ENCODE measurements around the gene UACA. TPM values are rescaled to one million over a fixed set of nuclear protein-coding genes. Genes with fewer than 3 reads are reported as not detected.

Gene UACA
- total and polyA plus RNA-seq, 2 donors (not counting 3 experiments of a cell fraction or from before 2014, with no cell fraction given) = 167 to 292 TPM

DNA sequence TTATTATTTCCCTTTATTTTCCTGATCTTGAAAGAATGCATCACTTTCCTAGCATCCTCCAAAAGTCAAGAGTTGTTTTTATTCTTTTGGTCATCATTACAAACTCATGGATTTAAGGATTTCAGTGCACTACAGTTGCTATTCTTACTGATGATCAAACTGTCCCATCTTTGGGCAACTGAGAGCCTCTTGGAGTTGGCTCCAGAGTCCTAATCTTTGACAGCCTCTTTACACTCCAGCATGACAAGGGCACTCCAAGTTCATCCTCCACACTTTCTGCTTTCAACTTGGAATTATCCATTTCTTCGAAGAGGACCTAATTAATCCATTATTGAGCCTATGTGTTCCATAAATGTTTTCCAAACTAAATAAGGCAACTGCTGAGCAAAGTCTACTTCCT lies 5.7 kb downstream of the UACA start:
- H3K79me2 ChIP-seq (ENCODE audit: control insufficient read depth, insufficient read depth, low read length) = peaks cover 95% of the 10 kb centered on the region
- peaks cover 30% of the 10 kb centered on the region for H3K4me1 ChIP-seq (ENCODE audit: control insufficient read depth, extremely low read depth, insufficient read depth, low read length)
- H3K9ac ChIP-seq (replicated peaks; ENCODE audit: extremely low read depth, insufficient read depth, low read length) = no peak overlapping the region
- no peaks in the 10 kb centered on the region for H3K9me1 ChIP-seq (replicated peaks; ENCODE audit: control insufficient read depth, extremely low read depth, insufficient read depth, low read length)
- BruUV-seq (replicated peaks) = no TSS peak
- ChIA-PET POLR2A (no interaction called here), CTCF (interaction anchor here (0.9 to 4.3 kb wide), 5 partner anchors 13 to 77 kb away, joined by 3 to 38 read pairs (median 3); no protein-coding TSS in a partner anchor)
- dilution Hi-C loops (cut with MboI; ENCODE audit: extremely low pct_ligation_motif_present, low sequenced_read_pairs) = no loop called here
- no peak overlapping the region for H3K4me3 ChIP-seq (replicated peaks in 1 of 3; ENCODE audit: insufficient read depth in 1 of 3, low read depth in 1 of 3, low read length in 3 of 3)
- TF ChIP-seq JUN (IDR thresholded peaks at IDR 0.05; ENCODE audit: borderline replicate concordance, insufficient read depth, insufficient read length, low read depth) (no peak), POLR2A (IDR thresholded peaks at IDR 0.05; ENCODE audit: low read depth, low read length) (no peak), POLR2AphosphoS5 (IDR thresholded peaks at IDR 0.05; ENCODE audit: insufficient read depth, low read depth, low read length) (no peak), GATA2 (IDR thresholded peaks at IDR 0.05; ENCODE audit: insufficient read depth, insufficient read length, low read depth, low read length) (no peak), MYC (IDR thresholded peaks at IDR 0.05; ENCODE audit: low read depth, low read length) (no peak), FOS (IDR thresholded peaks at IDR 0.05; ENCODE audit: borderline replicate concordance, insufficient read depth, low read length) (no peak)
- TF ChIP-seq, protein P1, sequence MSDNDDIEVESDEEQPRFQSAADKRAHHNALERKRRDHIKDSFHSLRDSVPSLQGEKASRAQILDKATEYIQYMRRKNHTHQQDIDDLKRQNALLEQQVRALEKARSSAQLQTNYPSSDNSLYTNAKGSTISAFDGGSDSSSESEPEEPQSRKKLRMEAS (IDR thresholded peaks at IDR 0.05; ENCODE audit: insufficient read depth, insufficient read length) = no peak
- TF ChIP-seq, protein P2, sequence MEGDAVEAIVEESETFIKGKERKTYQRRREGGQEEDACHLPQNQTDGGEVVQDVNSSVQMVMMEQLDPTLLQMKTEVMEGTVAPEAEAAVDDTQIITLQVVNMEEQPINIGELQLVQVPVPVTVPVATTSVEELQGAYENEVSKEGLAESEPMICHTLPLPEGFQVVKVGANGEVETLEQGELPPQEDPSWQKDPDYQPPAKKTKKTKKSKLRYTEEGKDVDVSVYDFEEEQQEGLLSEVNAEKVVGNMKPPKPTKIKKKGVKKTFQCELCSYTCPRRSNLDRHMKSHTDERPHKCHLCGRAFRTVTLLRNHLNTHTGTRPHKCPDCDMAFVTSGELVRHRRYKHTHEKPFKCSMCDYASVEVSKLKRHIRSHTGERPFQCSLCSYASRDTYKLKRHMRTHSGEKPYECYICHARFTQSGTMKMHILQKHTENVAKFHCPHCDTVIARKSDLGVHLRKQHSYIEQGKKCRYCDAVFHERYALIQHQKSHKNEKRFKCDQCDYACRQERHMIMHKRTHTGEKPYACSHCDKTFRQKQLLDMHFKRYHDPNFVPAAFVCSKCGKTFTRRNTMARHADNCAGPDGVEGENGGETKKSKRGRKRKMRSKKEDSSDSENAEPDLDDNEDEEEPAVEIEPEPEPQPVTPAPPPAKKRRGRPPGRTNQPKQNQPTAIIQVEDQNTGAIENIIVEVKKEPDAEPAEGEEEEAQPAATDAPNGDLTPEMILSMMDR (IDR thresholded peaks at IDR 0.05; ENCODE audit: extremely low read depth in 1 of 2, insufficient read depth in 1 of 2, low read depth in 1 of 2, low read length in 2 of 2) = no peak
- no peak for DNase-seq (ENCODE audit: low read depth, low spot score)
- intact Hi-C loops (cut with micrococcal nuclease) = no loop called here
- no peaks in the 10 kb centered on the region for H3K9me3 ChIP-seq (replicated peaks; ENCODE audit: control insufficient read depth, insufficient read depth, low read length)
- H3K4me2 ChIP-seq (ENCODE audit: insufficient read depth, low read length) = no peak overlapping the region
- no peak for FAIRE-seq
- H3K36me3 ChIP-seq (ENCODE audit: control insufficient read depth in 2 of 2, extremely low read depth in 1 of 2, insufficient read depth in 2 of 2, low read length in 2 of 2) = no peaks in the 10 kb centered on the region
- no peak overlapping the region for H3K27ac ChIP-seq (ENCODE audit: insufficient read depth, low read depth, low read length)
- H4K20me1 ChIP-seq (replicated peaks; ENCODE audit: control insufficient read depth, extremely low read depth, insufficient read depth, low read length) = peaks cover 6% of the 10 kb centered on the region
- H3K27me3 ChIP-seq (ENCODE audit: control insufficient read depth in 2 of 2, insufficient read depth in 2 of 2, low read length in 2 of 2) = no peaks in the 10 kb centered on the region
- H2AFZ ChIP-seq (ENCODE audit: low read depth, low read length) = no peak overlapping the region
